ENCODE results near the gene TNNC2. TPM values are rescaled to one million over a fixed set of nuclear protein-coding genes. Genes with fewer than 3 reads are reported as not detected.

Gene TNNC2
- polyA plus RNA-seq, 2 of the 4 experiments (the other 2 are of a cell fraction), result 0.23 TPM; not detected in 1

- no peaks in the 10 kb centered on the region for H3K9me3 ChIP-seq
- POLR2A ChIA-PET, result no interaction called here
- FAIRE-seq (no peak), DNase-seq (ENCODE audit: low read depth in 1 of 2, low spot score in 1 of 2) (no peak), ATAC-seq (no peak)
- H3K27ac ChIP-seq, result no peak overlapping the region
- H3K4me1 ChIP-seq, result peaks cover 12% of the 10 kb centered on the region; the same call in 2 of the 3 replicates
- TF ChIP-seq EHMT2 (IDR thresholded peaks at IDR 0.05; ENCODE audit: low read depth) (no peak), HES2 (IDR thresholded peaks at IDR 0.05) (no peak), ZFP36 (IDR thresholded peaks at IDR 0.05; ENCODE audit: borderline replicate concordance, partially characterized antibody) (no peak), KDM1A (IDR thresholded peaks at IDR 0.05; ENCODE audit: low read depth) (no peak), MAFK (IDR thresholded peaks at IDR 0.05; ENCODE audit: partially characterized antibody) (no peak), SMC3 (IDR thresholded peaks at IDR 0.05) (no peak), HOXB5 (CRISPR knock-in tag; IDR thresholded peaks at IDR 0.05) (no peak), HDAC2 (IDR thresholded peaks at IDR 0.05) (no peak), CBX2 (IDR thresholded peaks at IDR 0.05; ENCODE audit: borderline replicate concordance, low read depth) (no peak), CEBPB (IDR thresholded peaks at IDR 0.05) (no peak), FOXS1 (CRISPR knock-in tag; IDR thresholded peaks at IDR 0.05) (no peak), EP300 (IDR thresholded peaks at IDR 0.05) (no peak), MAZ (IDR thresholded peaks at IDR 0.05; ENCODE audit: borderline replicate concordance, low read depth, low read length) (no peak), TFCP2L1 (CRISPR knock-in tag; IDR thresholded peaks at IDR 0.05) (no peak), ZSCAN20 (CRISPR knock-in tag; IDR thresholded peaks at IDR 0.05) (no peak), ZNF302 (CRISPR knock-in tag; IDR thresholded peaks at IDR 0.05) (no peak), HOXA7 (CRISPR knock-in tag; IDR thresholded peaks at IDR 0.05) (no peak)
- TF ChIP-seq, protein P1, sequence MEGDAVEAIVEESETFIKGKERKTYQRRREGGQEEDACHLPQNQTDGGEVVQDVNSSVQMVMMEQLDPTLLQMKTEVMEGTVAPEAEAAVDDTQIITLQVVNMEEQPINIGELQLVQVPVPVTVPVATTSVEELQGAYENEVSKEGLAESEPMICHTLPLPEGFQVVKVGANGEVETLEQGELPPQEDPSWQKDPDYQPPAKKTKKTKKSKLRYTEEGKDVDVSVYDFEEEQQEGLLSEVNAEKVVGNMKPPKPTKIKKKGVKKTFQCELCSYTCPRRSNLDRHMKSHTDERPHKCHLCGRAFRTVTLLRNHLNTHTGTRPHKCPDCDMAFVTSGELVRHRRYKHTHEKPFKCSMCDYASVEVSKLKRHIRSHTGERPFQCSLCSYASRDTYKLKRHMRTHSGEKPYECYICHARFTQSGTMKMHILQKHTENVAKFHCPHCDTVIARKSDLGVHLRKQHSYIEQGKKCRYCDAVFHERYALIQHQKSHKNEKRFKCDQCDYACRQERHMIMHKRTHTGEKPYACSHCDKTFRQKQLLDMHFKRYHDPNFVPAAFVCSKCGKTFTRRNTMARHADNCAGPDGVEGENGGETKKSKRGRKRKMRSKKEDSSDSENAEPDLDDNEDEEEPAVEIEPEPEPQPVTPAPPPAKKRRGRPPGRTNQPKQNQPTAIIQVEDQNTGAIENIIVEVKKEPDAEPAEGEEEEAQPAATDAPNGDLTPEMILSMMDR (IDR thresholded peaks at IDR 0.05), result no peak
- TF ChIP-seq, protein P2, sequence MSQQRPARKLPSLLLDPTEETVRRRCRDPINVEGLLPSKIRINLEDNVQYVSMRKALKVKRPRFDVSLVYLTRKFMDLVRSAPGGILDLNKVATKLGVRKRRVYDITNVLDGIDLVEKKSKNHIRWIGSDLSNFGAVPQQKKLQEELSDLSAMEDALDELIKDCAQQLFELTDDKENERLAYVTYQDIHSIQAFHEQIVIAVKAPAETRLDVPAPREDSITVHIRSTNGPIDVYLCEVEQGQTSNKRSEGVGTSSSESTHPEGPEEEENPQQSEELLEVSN (IDR thresholded peaks at IDR 0.05; ENCODE audit: borderline replicate concordance, low read depth), result no peak
- TF ChIP-seq, protein P3, sequence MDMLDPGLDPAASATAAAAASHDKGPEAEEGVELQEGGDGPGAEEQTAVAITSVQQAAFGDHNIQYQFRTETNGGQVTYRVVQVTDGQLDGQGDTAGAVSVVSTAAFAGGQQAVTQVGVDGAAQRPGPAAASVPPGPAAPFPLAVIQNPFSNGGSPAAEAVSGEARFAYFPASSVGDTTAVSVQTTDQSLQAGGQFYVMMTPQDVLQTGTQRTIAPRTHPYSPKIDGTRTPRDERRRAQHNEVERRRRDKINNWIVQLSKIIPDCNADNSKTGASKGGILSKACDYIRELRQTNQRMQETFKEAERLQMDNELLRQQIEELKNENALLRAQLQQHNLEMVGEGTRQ (IDR thresholded peaks at IDR 0.05), result no peak
- WGBS (ENCODE audit: missing lambda C conversion rate), result 77% methylated on average over 6 of the region's 6 CpGs
- H3K4me3 ChIP-seq, result no peak overlapping the region
- CTCF ChIA-PET, result interaction anchor here (1.0 to 1.3 kb wide), 2 partner anchors 10 to 56 kb away, joined by 3 read pairs; no protein-coding TSS in a partner anchor
- H3K4me2 ChIP-seq, result no peak overlapping the region
Measured at GRCh38 chr20:45827712-45828111, 600 bp upstream of the TNNC2 start.

- DNase-seq (ENCODE audit: low read depth in 1 of 2, low spot score in 1 of 2), result no peak
- WGBS (ENCODE audit: missing lambda C conversion rate), result 66% methylated on average over 6 of the region's 6 CpGs
Measured at GRCh38 chr20:45826381-45827019, 612 bp downstream of the TNNC2 start.

More at GRCh38 chr20:45826381-45827019, 612 bp downstream of the TNNC2 start:
- POLR2A ChIA-PET, result interaction anchor here (1.6 kb wide), 1 partner anchor 54 kb away, joined by 4 read pairs; the partner anchor contains the start of gene ZSWIM1
- TF ChIP-seq ZNF302 (CRISPR knock-in tag; IDR thresholded peaks at IDR 0.05) (no peak), ESRRA (IDR thresholded peaks at IDR 0.05; ENCODE audit: borderline replicate concordance, low read length) (no peak)
- peak in 1 of 2 experiments; percentile 18; a peak in 1 of 6 replicates for ATAC-seq
- Histone ChIP-seq H3K27ac (0 out of 6 replicates have a peak overlapping the region, but pooled peaks of 1 of the 2 experiments have one; percentile 6), H3K4me1 (peaks cover 10% of the 10 kb centered on the region; the same call in 2 of the 3 replicates), H3K9me3 (no peaks in the 10 kb centered on the region), H3K4me2 (no peak overlapping the region), H3K4me3 (no peak overlapping the region)
- no peak for FAIRE-seq
- CTCF ChIA-PET, result interaction anchor here (1.2 to 1.6 kb wide), 4 partner anchors 10 to 143 kb away, joined by 3 to 7 read pairs (median 4); no protein-coding TSS in a partner anchor
